HG02973 (cell line): ENCODE results near the gene MAD1L1.
"Not testable (repeated sequence)": the region's sequence is repeated elsewhere in the genome, so short reads cannot be mapped to it uniquely, and the experiment has no call there.

Experiments used
- ATAC-seq: cut with Tn5 transposase; IDR thresholded peaks from one replicate; pipeline ENCODE4 v1.9.1; 2021; ENCODE audit warnings: moderate library complexity; ENCODE audit not compliant: unreplicated experiment

The MAD1L1 gene

DNA sequence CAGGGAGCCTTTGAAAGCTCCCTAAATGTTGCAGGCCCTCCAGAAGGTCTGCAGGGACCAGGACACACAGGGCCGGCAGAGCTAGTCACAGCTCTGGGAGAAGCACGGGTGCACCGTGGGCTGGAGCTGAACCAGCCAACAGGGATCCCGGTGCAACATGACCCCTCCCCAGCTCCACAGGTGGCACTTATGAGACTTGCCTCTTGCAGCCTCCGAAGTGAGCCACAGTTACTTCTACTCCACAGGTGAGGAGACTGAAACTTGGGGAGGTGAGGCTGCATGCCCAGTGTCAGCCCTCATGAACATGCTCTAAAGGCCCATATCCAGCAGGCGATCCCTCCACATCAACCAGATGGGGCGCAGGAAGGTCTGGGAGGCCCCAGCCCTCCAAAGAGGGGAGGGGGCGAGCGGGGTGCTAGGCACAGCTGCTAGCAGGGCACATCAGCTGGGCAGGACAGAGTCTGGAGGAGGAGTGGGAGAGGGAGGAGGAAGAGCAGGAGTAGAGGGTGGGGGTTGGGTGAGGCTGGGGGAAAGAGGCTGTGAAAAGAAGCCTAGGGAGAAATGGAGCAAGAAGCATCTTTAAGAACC, 338.3 kb downstream of the MAD1L1 start:
- no peak for ATAC-seq

GRCh38 chr7:1893451-1893850, 339.3 kb downstream of the MAD1L1 start:
- ATAC-seq: no peak

- ATAC-seq: no peak
These were observed 339.7 kb downstream of the MAD1L1 start for GRCh38 chr7:1893036-1893435.

- no peak for ATAC-seq
These were observed 340.5 kb downstream of the MAD1L1 start for GRCh38 chr7:1892011-1892965.

DNA sequence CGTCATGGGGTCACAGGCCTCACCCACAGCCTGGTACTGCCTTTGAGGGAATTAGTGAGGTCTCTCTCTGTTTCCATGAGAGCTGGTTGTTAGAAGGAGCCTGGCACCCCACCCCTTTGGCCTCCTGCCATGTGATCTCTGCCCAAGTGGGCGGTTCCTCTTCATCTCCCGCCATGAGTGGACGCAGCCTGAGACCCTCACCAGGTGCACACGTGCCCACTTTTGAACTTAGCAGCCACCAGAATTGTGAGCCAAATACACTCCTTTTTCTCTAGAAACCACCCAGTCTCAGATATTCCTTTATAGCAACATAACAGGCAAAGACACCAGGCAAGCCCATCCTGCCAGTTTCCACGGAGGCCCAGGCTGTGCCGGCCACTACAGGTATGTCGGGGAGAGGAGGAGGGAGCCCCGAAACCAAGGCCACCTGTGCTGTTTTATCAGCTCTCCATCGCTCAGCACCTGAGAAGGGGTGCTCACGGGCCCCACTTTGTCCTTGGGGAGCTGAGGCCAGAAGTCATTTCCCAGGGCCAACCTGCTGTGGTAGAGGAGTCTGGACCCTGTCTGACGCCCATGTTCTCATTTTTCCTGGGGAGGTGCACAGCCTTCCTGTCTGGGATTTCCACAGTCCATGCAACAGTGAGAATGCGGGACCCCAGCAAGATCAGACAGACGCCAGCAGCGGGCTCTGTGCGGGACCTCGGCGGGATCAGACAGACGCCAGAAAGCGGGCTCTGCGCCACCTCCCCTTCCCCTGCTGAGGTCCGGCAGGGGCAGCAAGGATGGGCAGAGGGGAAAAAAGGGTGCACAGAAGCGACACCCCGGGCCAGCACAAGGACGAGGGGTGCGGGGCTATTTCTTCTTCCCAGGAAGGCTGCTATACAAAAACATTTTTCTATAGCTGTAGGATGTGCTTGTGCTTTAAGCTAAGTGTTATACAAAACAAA, 342.2 kb downstream of the MAD1L1 start:
- ATAC-seq: no peak

DNA sequence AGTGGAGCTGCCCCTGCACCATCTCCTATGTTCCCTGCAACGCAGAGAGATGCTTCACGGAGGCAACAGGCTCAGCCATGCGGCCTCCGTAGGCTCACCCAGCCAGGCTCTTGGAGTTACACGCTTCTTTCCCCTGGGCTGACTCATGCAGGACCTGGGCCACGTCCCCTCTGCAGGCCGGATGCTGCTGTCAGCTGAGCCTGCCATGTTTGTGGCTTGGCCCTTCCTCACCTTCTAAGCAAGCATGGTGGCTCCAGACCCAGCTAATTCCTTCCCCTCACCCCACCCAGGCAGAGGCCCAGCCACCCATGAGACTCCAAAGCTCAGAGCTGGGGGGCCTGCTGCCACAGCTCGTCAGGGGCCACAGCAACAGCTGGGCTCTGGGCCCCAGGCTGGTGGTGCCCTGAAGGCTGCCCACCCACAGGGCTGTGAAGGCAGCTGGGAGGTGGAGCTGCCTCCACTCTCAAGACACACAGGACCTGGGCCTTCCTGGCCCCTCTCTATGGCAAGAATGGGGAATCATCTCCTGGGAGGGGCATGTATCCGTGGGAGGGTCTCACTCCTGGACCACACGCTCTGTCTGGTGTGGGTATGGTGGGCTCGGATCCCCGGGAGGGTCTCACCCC, 343.1 kb downstream of the MAD1L1 start:
- ATAC-seq: no peak

DNA sequence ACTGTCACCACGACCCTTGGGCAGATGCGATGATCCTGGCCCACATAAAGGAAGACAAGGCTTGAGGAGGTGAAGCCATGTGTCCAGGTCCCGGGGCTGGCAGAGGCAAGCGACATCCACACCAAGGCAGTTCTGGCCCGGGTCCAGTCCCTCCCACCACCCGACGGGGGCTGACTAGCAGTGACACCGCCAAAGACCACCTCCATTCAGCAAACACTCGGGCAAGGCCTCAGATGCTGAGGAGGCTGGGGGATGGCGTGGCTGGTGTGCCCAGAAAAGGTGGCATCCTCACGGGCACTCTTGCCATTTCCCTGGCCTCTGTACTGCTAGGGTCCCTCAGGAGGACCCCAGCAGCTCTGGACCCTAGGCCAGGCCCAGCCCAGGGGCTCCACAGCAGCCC, 343.7 kb downstream of the MAD1L1 start:
- ATAC-seq: no peak

DNA sequence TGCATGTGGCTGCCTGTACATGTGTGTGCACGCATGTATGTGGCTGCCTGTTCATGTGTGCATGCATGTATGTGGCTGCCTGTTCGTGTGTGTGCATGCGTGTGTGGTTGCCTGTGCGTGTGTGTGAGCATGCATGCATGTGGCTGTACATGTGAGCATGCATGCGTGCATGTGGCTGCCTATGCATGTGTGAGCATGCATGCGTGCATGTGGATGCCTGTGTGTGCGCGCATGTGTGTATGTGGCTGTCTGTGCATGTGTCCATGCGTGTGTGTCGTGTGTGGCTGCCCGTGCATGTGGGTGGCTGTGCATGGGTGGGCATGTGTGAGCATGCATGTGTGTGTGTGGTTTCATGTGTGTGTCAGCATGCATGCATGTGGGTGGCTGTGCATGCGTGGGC, 344.3 kb downstream of the MAD1L1 start:
- no peak for ATAC-seq

- no peak for ATAC-seq
These were observed 345.5 kb downstream of the MAD1L1 start for GRCh38 chr7:1887251-1887650.

GRCh38 chr7:1886361-1887064, 346.2 kb downstream of the MAD1L1 start:
- no peak for ATAC-seq

DNA sequence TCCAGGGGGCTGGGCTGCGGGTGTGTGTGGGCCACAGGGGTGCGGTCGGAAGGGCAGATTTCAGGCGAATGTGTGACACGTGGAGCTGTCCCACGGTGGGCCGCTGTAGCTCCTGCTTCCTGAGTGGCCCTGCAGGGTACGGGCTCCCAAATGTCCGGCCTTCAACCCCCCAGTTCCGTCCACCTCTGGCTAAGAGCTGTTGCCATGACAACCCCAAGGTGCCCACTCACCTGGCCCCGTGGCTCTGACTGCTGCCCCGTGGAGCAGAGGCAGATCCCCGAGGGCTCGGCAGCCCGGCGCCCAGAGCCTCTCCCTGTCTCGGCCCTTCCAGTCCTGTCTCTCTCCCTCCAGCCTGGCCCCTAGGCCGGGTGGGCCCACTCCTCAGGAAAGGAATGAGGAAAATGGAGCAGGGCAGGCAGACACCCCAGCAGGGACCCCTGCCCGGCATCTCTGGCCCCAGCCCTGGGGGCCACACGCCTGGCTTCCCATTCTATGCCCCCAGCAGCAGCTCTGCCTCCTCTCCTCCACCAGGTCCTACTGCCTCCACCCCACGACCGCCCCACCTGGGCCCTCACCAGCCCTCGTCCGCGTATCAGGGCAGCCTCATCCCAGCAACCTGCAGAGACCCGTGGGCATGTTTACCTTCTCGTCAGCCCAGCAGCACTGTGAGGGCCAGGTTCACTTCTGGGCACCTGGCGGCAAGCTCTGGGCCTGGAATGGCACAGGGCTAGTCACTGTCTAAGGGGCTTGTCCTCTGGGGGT, 347.1 kb downstream of the MAD1L1 start:
- ATAC-seq: no peak

DNA sequence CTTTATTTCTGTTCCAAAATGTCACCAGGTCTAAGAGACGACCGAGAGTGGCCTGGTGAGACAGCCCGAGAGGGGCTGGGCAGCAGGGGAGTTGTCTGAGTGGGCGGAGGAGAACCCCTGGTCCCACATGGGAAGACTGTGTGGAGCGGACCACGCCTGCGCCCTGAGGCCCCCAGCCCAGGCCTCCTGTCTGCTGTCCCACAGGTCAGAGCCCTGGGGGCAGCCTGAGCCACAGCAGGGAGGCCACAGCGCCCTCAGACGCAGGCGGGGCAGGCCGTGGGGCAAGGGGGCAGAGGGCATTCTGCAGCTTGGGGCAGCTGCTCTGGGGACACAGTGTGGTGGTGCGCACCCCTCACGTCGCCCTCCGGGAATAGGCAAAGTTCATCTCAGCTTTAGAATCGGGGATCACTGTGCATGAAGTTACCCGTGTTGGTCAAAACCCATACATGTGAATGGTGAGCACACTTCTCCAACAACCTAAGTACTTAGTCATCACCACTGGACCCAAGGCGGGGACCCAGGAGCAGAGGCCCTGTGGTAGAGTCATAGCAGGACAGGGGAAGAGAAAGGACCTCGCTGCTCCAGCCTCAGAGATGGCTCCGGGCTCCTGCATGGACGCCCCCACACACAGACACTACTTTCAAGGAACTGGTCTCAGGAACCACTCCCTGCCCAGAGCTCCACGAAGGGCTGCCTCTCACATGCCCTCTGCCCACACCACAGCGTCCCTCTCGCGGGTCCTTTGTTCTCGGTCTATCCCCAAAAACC, 348.0 kb downstream of the MAD1L1 start:
- ATAC-seq: no peak

GRCh38 chr7:1883834-1884582, 348.7 kb downstream of the MAD1L1 start:
- ATAC-seq: no peak

DNA sequence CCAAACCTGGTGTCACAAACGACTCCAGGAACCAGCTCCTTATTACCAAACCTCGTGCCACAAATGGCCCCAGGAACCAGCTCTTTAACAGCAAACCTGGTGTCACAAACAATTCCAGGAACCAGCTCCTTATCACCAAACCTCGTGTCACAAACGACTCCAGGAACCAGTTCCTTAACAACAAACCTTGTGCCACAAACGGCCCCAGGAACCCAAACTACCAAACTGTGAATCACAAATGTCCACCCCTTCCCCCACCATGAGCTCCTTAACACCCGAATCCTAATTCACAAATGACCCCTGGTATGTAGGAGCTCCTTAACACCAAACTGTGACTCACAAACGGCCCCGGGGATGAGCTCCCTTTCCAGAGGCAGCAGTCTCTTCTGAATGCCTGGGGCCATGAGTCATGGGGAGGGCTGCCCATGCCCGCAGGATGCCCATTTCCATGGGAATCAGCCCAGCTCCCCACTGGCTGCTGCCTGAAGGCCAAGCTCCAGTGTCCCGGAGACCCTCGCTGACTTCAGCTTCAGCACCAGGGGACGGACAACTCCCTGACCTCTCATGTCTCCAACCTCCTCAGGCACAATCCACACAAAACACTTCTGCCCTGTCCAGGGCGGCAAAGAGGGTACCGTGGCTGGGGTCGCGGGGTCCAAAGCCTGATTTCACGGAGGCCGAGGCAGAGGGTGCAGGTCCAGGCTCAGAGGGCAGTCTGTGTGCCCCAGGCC, 349.5 kb downstream of the MAD1L1 start:
- no peak for ATAC-seq

DNA sequence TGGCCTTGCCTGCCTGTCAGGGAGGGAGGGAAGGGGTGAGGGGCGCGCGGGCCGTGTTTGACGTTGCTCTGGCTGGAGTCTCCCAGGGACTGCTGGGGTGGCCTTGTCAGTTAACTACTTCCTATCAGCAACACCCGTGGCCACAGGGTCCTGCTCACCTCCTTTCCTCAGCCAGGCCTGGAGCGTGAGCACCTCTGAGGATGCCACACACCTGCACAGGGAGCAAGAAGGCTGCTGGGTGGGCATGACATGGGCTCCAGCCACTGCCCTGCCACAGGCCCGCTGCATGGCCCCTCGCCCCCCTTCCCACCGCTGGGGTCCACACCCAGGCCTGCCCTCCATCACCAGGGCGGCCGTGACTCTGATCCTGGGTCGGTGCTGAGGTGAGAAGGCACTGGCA, 350.3 kb downstream of the MAD1L1 start:
- ATAC-seq: no peak

- no peak for ATAC-seq
These were observed 350.8 kb downstream of the MAD1L1 start for GRCh38 chr7:1881946-1882345.

DNA sequence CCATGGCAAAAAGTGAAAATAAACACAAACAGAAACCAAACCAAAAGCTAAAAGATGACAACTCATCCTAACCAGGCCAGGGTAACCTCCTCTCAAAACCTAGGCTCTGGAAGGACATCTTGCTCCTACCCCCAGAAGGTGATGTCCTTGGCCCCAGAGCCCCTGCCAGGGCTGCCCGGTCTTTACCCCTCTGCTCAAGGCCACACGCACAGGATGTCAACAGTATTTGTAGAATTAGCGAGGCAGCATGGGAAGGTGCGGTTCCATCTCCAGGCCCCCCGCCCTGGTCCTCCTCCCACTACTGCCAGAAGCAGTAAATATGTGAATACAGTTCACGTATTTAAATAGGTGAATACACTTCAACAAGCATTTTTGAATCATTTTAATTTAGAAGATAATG, 356.1 kb downstream of the MAD1L1 start:
- ATAC-seq: not testable (repeated sequence)
